ENCODE measurements around the gene MLH1.

The MLH1 gene

GRCh38 chr3:36989005-36989404 is 4.3 kb upstream of the MLH1 start:
- Histone ChIP-seq H3K9me3 (ENCODE audit: control insufficient read depth, insufficient read depth, low read length) (no peaks in the 10 kb centered on the region), H3K27me3 (ENCODE audit: control insufficient read depth, insufficient read depth, low read length) (no peaks in the 10 kb centered on the region), H3K9ac (ENCODE audit: low read depth, low read length) (no peak overlapping the region), H3K4me3 (ENCODE audit: low read depth, low read length) (no peak overlapping the region), H3K4me1 (ENCODE audit: control insufficient read depth, insufficient read depth, low read length) (peaks cover 4% of the 10 kb centered on the region), H3K36me3 (ENCODE audit: control insufficient read depth, insufficient read depth, low read length) (peaks cover 2% of the 10 kb centered on the region)

- H3K9ac ChIP-seq (ENCODE audit: low read depth, low read length) = no peak overlapping the region
- no peak overlapping the region for H3K4me3 ChIP-seq (ENCODE audit: low read depth, low read length)
- no peaks in the 10 kb centered on the region for H3K9me3 ChIP-seq (ENCODE audit: control insufficient read depth, insufficient read depth, low read length)
- H3K36me3 ChIP-seq (ENCODE audit: control insufficient read depth, insufficient read depth, low read length) = peaks cover 2% of the 10 kb centered on the region
- H3K27me3 ChIP-seq (ENCODE audit: control insufficient read depth, insufficient read depth, low read length) = no peaks in the 10 kb centered on the region
- peaks cover 4% of the 10 kb centered on the region for H3K4me1 ChIP-seq (ENCODE audit: control insufficient read depth, insufficient read depth, low read length)
These were observed 3.8 kb upstream of the MLH1 start for GRCh38 chr3:36989568-36989967.

- H3K27me3 ChIP-seq (ENCODE audit: control insufficient read depth, insufficient read depth, low read length) = no peaks in the 10 kb centered on the region
- no peak overlapping the region for H3K9ac ChIP-seq (ENCODE audit: low read depth, low read length)
- no peaks in the 10 kb centered on the region for H3K36me3 ChIP-seq (ENCODE audit: control insufficient read depth, insufficient read depth, low read length)
- peaks cover 4% of the 10 kb centered on the region for H3K4me1 ChIP-seq (ENCODE audit: control insufficient read depth, insufficient read depth, low read length)
- H3K4me3 ChIP-seq (ENCODE audit: low read depth, low read length) = peak overlapping the region; percentile 98
- H3K9me3 ChIP-seq (ENCODE audit: control insufficient read depth, insufficient read depth, low read length) = no peaks in the 10 kb centered on the region
These were observed 2.2 kb upstream of the MLH1 start for GRCh38 chr3:36991147-36991546.

GRCh38 chr3:36991923-36992805 is 1.2 kb upstream of the MLH1 start:
- Histone ChIP-seq H3K9me3 (ENCODE audit: control insufficient read depth, insufficient read depth, low read length) (no peaks in the 10 kb centered on the region), H3K9ac (ENCODE audit: low read depth, low read length) (peak overlapping the region; percentile 96), H3K27me3 (ENCODE audit: control insufficient read depth, insufficient read depth, low read length) (no peaks in the 10 kb centered on the region), H3K36me3 (ENCODE audit: control insufficient read depth, insufficient read depth, low read length) (no peaks in the 10 kb centered on the region), H3K4me3 (ENCODE audit: low read depth, low read length) (peak overlapping the region; percentile 98), H3K4me1 (ENCODE audit: control insufficient read depth, insufficient read depth, low read length) (peaks cover 4% of the 10 kb centered on the region)

- Histone ChIP-seq H3K36me3 (ENCODE audit: control insufficient read depth, insufficient read depth, low read length) (no peaks in the 10 kb centered on the region), H3K9ac (ENCODE audit: low read depth, low read length) (peak within 1 kb of the TSS; percentile 96), H3K4me1 (ENCODE audit: control insufficient read depth, insufficient read depth, low read length) (peaks cover 4% of the 10 kb centered on the region), H3K4me3 (ENCODE audit: low read depth, low read length) (peak within 1 kb of the TSS; percentile 98), H3K9me3 (ENCODE audit: control insufficient read depth, insufficient read depth, low read length) (no peaks in the 10 kb centered on the region), H3K27me3 (ENCODE audit: control insufficient read depth, insufficient read depth, low read length) (no peaks in the 10 kb centered on the region)
These were observed 452 bp upstream of the MLH1 start, which contains the start of gene EPM2AIP1 for GRCh38 chr3:36992806-36993325. EPM2AIP1 (minus strand) TSS chr3:36993131; CDS start chr3:36993077, 54 bp downstream.

- no peak overlapping the region for H3K4me3 ChIP-seq (ENCODE audit: low read depth, low read length)
- H3K4me1 ChIP-seq (ENCODE audit: control insufficient read depth, insufficient read depth, low read length) = no peaks in the 10 kb centered on the region
- no peaks in the 10 kb centered on the region for H3K9me3 ChIP-seq (ENCODE audit: control insufficient read depth, insufficient read depth, low read length)
- H3K9ac ChIP-seq (ENCODE audit: low read depth, low read length) = no peak overlapping the region
- no peaks in the 10 kb centered on the region for H3K27me3 ChIP-seq (ENCODE audit: control insufficient read depth, insufficient read depth, low read length)
- peaks cover 17% of the 10 kb centered on the region for H3K36me3 ChIP-seq (ENCODE audit: control insufficient read depth, insufficient read depth, low read length)
These were observed 21.3 kb downstream of the MLH1 start for GRCh38 chr3:37014620-37015019.

- Histone ChIP-seq H3K27me3 (ENCODE audit: control insufficient read depth, insufficient read depth, low read length) (no peaks in the 10 kb centered on the region), H3K9ac (ENCODE audit: low read depth, low read length) (no peak overlapping the region), H3K9me3 (ENCODE audit: control insufficient read depth, insufficient read depth, low read length) (no peaks in the 10 kb centered on the region), H3K4me3 (ENCODE audit: low read depth, low read length) (no peak overlapping the region), H3K4me1 (ENCODE audit: control insufficient read depth, insufficient read depth, low read length) (no peaks in the 10 kb centered on the region), H3K36me3 (ENCODE audit: control insufficient read depth, insufficient read depth, low read length) (peaks cover 24% of the 10 kb centered on the region)
These were observed 22.3 kb downstream of the MLH1 start for GRCh38 chr3:37015642-37016041.

- Histone ChIP-seq H3K27me3 (ENCODE audit: control insufficient read depth, insufficient read depth, low read length) (no peaks in the 10 kb centered on the region), H3K36me3 (ENCODE audit: control insufficient read depth, insufficient read depth, low read length) (peaks cover 30% of the 10 kb centered on the region), H3K9ac (ENCODE audit: low read depth, low read length) (no peak overlapping the region), H3K4me1 (ENCODE audit: control insufficient read depth, insufficient read depth, low read length) (no peaks in the 10 kb centered on the region), H3K9me3 (ENCODE audit: control insufficient read depth, insufficient read depth, low read length) (no peaks in the 10 kb centered on the region), H3K4me3 (ENCODE audit: low read depth, low read length) (no peak overlapping the region)
These were observed 23.6 kb downstream of the MLH1 start for GRCh38 chr3:37016903-37017302.

GRCh38 chr3:37017683-37018082 is 24.4 kb downstream of the MLH1 start:
- Histone ChIP-seq H3K36me3 (ENCODE audit: control insufficient read depth, insufficient read depth, low read length) (peaks cover 30% of the 10 kb centered on the region), H3K4me3 (ENCODE audit: low read depth, low read length) (no peak overlapping the region), H3K9ac (ENCODE audit: low read depth, low read length) (no peak overlapping the region), H3K9me3 (ENCODE audit: control insufficient read depth, insufficient read depth, low read length) (no peaks in the 10 kb centered on the region), H3K27me3 (ENCODE audit: control insufficient read depth, insufficient read depth, low read length) (no peaks in the 10 kb centered on the region), H3K4me1 (ENCODE audit: control insufficient read depth, insufficient read depth, low read length) (no peaks in the 10 kb centered on the region)

- Histone ChIP-seq H3K9me3 (ENCODE audit: control insufficient read depth, insufficient read depth, low read length) (no peaks in the 10 kb centered on the region), H3K9ac (ENCODE audit: low read depth, low read length) (no peak overlapping the region), H3K27me3 (ENCODE audit: control insufficient read depth, insufficient read depth, low read length) (no peaks in the 10 kb centered on the region), H3K36me3 (ENCODE audit: control insufficient read depth, insufficient read depth, low read length) (peaks cover 31% of the 10 kb centered on the region), H3K4me1 (ENCODE audit: control insufficient read depth, insufficient read depth, low read length) (no peaks in the 10 kb centered on the region), H3K4me3 (ENCODE audit: low read depth, low read length) (no peak overlapping the region)
These were observed 30.8 kb downstream of the MLH1 start for GRCh38 chr3:37024092-37024491.

GRCh38 chr3:37024820-37025405 is 31.6 kb downstream of the MLH1 start:
- Histone ChIP-seq H3K9me3 (ENCODE audit: control insufficient read depth, insufficient read depth, low read length) (no peaks in the 10 kb centered on the region), H3K27me3 (ENCODE audit: control insufficient read depth, insufficient read depth, low read length) (no peaks in the 10 kb centered on the region), H3K36me3 (ENCODE audit: control insufficient read depth, insufficient read depth, low read length) (peaks cover 32% of the 10 kb centered on the region), H3K4me3 (ENCODE audit: low read depth, low read length) (no peak overlapping the region), H3K4me1 (ENCODE audit: control insufficient read depth, insufficient read depth, low read length) (no peaks in the 10 kb centered on the region), H3K9ac (ENCODE audit: low read depth, low read length) (no peak overlapping the region)
